Fibroblast of skin of left biceps (primary cell): ENCODE data around the gene RXFP2.

Source experiments
- DNase-seq, 2 experiments: peaks; one replicate each; pipeline ENCODE4 v3.0.0-alpha.2; 2013; ENCODE audit warnings: low read depth in 2 of 2

The RXFP2 gene, protein sequence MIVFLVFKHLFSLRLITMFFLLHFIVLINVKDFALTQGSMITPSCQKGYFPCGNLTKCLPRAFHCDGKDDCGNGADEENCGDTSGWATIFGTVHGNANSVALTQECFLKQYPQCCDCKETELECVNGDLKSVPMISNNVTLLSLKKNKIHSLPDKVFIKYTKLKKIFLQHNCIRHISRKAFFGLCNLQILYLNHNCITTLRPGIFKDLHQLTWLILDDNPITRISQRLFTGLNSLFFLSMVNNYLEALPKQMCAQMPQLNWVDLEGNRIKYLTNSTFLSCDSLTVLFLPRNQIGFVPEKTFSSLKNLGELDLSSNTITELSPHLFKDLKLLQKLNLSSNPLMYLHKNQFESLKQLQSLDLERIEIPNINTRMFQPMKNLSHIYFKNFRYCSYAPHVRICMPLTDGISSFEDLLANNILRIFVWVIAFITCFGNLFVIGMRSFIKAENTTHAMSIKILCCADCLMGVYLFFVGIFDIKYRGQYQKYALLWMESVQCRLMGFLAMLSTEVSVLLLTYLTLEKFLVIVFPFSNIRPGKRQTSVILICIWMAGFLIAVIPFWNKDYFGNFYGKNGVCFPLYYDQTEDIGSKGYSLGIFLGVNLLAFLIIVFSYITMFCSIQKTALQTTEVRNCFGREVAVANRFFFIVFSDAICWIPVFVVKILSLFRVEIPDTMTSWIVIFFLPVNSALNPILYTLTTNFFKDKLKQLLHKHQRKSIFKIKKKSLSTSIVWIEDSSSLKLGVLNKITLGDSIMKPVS

DNA sequence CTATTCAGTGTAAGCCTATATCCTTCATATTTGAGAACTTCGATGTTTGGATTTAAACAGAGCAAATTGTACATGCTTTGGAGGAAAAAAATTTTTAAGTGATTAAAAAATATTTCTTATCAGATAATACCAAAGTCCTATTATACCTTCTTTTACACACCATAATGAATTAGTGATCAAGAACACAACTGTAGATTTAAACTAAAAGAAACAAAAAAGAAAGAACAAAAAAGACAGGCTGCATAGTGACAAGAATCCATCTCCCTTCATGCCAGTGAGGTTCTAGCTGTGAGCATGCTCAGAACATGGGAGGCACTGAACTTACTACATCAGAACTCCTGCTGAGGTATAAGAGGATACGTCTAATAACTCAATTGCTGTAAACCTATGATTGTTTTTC lies at the start of gene RXFP2:
RXFP2 (plus strand) TSS at position 301 of the 400 bp plus-strand sequence; CDS start at position 388, 87 bp downstream.
- no peak for DNase-seq

DNA sequence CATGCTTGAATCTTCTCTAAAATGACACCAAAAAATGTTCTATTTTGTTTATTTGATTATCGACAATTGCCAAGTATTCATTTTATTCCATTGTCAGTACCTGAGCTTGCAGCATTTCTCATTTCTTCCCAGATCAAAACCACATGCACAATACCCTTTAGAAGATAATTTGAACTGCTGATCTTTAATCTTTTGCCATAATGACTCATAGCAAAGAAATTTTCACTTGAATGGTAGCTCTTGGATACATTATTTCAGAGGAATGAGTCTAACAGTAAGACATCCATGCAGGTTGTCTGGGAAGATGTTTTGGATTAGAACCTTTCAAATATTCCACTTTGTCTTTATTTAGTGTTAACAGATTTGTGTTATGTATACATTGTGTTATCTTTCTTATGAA lies 42.0 kb upstream of the RXFP2 start:
- peak in 1 of 2 experiments; percentile 20 for DNase-seq

DNA sequence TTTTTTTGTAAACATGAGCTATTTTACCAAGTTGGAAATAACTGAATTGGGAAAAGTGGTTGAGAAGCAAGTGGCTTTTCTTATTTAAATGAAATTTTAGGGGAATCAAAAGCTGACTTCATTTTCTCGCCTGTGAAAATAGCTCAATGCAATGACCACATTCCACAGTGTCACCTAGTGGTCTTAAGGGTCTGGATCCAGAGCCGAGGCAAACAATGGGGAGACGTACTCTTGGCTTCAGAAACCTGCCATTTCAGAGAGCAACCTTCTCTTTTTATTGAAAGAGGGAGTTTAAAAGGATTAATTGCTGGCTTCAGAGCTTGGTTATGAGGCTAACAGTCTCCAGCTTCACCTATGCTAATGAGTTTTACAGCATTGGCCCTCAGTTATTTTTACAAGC lies 39.7 kb upstream of the RXFP2 start:
- no peak for DNase-seq

DNA sequence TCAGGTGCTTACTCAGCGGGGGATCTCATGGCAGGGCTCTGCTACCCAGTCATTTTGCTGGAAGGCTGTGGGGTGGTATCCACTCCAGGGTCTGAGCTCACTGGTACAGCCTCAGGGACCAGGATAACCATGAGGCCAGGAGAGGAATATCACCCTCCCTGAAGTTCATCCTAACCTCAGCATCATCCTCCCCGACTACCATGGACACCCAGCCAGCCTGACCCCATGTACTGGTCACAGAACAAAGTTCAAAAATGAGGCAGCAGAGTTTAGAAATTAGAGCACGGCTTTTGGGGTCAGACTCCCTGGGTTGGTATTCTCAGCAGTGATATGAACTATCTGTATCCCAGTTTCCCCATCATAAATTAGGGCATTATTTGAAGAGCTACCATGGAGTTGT lies 35.5 kb upstream of the RXFP2 start:
- no peak for DNase-seq

DNA sequence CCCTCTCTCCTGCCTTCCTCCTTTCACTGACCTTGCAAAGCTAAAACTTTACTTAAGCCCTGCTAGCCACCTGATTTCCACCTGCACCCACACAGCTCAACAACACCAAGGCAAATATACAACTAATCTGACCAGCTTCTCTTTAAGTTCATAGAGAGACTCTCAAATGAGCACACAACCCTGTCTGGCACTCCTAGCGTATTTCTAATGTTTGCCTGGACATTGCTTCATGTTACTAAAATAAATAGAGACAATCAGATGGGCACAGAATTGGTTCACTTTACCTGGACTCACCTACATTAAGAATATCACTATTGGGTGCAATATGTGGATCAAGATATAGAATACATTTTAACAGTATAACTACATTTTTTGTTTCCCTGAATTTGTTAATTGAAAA lies 33.2 kb upstream of the RXFP2 start:
- DNase-seq, result no peak

DNA sequence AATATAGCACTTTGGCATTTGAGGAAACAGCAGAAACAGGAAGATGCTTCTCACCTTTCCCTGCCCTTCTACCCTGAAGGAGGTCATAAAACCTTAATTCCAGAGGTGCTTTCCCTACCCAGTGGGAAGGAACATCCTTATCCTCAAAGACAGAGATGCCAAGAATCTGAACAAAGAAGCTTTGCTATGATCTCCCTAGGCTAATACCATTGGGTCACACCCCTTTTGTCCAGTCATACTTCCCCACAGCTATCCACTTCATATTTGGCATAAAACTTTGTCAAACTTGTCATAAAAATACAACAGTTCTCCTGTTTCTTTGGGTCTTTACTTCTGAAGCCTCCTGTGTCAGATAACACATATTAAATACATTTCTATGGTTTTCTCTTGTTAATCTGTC lies 21.7 kb upstream of the RXFP2 start:
- no peak for DNase-seq

DNA sequence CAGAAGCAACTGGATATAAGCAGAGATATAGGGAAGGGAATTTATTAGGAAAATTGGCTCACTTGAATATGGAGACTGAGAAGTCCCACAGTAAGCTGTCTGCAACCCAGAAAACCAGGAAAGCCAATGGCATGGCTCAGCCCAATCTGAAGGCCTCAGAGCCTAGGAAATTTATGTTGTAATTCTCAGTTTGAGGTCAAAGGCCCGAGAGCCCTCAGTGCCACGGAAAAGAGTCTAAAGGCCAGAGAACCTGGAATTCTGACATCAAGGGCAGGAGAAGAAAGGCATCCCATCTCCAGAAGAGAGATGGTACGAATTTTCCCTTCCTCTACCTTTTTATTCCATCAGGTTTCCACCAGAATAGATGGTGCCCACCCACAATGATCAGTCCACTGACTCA lies 20.1 kb upstream of the RXFP2 start:
- DNase-seq, result no peak

DNA sequence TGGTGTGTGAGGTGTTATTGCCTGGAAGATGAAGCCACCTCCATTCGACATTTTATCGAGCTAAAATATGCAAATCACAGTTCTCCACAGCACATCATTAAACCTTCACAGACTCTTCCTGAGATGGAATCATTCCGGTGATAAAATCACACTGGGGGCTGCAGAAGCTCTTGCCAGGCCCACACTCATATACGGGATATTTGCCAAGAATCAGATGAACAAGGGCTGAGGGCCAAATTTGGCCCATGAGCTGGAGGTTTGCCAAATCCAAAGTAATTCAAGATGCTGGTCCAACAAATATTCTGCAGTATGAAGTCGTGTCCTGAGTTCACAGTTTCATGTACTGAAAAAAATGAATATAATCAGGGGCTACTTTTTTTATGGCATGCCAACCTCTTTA lies 16.7 kb upstream of the RXFP2 start:
- peak; percentile 28 to 29 for DNase-seq

DNA sequence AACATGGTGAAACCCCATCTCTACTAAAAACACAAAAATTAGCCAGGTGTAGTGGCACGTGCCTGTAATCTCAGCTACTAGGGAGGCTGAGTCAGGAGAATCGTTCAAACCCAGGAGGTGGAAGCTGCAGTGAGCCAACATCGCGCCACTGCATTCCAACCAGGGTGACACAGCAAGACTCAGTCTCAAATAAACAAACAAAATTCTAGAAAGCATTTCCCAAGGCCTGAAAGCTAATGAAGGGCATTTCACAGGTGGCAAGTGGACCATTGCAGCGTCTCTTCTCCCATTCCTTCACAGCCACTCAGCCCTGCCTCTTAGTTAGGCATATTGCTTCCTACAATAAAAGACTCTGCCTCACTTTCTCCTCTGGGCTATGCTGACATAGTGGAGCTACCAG lies 13.5 kb upstream of the RXFP2 start:
- no peak for DNase-seq

DNA sequence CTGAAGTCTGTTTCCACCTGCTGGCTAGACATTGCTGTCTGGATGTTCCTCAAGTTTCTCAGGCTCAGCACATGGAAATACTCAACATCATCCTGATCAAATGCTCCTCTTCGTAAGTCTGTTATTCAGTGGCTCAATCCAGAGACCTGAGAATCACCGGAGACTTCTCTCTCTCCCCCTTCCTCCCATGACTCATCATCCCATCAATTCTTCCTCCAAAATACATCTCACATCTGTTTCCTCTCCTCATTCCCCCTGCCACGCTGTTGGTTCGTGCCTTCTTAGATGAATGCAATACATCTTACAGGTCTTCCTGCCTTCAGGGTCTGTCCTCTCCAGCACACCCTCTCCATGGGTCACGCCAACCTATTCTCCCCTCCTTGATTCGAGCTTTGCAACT lies 7.4 kb upstream of the RXFP2 start:
- no peak for DNase-seq

DNA sequence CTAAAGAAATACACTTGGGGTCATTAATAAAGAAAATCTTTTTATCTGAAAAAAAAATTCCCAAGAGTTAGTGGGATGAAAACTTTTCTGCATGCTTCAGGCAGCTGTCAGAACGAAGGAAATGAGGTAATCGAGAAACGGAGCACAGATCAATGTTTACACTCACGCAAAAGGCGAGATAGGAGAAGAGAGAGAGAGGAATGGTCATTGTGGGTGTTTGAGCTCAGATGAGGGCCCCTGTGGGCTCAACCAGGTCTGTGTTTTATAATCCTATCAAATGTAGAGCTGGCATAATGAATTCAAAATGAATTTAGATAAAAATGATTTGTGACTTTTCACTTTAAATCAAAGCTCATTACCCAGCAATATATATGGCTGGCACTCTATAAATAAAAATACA lies 6.3 kb upstream of the RXFP2 start:
- no peak for DNase-seq

DNA sequence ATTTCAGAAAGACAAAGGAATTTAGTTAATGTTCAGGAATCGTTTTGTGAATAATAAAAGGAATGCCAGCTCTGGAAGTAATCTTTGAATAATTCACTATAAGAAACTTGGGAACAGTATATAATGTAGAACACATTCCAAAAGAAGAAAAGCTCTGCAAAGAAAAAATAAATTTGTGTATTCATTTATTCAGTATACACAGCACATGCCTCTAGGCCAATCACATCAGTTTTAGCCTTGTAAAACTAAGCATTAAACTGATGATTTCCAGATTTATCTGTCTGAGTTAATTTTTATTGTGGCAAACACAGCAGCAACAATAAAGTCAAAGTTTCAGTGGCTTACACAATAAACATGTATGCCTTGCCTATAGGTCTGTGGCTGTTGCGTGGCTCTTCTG lies 5.7 kb upstream of the RXFP2 start:
- DNase-seq, result no peak

DNA sequence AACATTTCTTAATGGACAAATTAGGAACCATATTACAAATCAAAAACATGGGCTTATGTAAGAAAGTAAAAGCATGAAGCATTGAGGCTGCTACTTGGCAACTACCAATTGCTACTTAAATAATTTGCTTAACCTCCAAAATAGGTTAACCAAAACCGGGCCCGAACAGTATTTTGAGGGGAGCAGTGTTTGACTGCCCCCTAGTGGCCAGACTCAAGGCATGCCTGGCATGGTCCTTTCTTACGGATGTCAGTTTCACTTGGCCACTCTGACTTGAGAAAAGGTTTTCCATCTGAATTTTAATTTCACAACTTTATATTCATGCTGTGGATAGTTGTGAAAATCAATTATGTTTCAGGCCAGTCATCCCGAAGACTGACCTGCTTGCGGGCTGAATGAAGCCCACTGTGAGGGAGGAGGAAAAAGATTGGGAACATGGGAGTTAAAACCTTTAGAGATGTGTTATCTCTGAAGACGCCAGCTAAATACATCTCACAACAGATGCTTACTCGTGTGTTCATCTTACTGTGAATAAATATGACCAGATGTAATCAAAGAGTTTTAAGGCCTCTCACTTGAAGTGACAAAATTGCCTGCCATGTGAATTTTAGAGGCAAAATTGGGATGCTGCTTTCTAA lies 2.9 kb downstream of the RXFP2 start:
- peak in 1 of 2 experiments; percentile 40 for DNase-seq

DNA sequence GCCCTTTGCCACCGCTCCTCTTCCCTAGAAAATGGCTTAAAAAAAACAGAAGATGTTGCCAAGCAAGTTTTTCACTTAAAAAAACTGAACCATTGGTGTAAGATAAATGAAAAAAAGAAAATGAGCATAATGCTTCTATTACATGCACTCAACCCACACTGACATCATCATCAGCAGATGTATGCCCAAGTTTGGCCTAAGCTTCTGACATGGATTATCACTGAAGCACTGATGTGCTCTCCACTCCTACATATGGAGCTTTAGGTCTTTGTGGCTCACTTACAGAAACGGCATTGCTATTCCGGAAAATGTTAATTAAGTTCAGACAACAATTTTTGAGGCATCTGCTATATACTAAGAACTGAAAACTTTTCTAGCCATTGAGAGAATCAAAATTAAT lies 8.0 kb downstream of the RXFP2 start:
- no peak for DNase-seq

DNA sequence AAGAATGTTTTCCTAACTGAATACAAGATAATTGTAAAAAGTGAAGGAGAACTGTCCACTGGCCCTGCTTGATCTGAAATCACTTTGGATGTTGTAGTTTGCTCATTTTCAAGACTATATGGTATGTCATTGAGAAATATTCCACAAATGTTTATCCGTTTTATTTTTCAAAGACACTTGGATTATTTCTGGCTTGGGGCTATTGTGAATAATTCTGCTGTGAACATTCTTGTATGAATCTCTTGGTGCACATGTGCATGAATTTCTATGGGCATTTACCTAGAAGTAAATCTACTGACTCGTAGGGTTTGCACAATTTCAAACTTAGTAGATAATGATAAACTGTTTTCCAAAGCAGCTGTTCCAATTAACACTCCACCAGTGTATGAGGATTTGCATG lies 8.6 kb downstream of the RXFP2 start:
- DNase-seq, result no peak

DNA sequence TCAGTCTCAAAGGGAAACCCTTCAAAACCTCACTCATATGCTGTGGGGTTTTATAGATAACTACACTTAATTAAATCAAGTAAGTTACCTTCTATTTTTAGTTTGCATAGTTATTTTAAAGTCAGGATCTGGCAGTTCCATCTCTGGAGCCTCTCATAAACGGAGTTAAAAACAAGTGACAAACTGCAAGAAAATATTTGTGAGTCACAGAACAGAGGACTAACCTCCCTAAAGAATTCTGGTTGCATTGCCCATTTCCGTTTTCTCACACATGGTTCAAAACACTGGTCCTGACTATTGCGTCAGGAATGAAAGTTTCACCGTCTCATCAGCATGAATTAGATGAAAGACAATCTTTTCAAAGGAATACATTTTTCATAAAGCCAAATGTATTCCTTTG lies 10.6 kb downstream of the RXFP2 start:
- DNase-seq, result peak; percentile 70 to 74

DNA sequence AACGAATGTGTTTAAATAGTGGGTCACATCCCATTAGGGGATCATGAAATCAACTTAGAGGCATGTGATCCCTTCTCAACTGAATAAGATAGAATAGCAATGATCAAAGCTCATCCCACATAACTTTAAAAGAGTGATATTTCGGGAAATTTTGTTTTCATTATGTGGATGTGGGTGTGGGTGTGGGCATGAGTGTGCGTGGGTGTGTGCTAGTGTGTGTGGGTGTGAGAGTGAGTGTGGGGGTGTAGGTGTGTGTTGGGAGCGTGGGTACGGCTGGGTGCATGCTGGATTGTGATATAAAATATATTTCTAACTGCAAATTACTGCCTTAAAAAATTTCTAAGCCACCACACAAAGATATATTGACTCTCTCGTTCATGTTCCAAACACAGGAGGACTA lies 15.9 kb downstream of the RXFP2 start:
- no peak for DNase-seq

DNA sequence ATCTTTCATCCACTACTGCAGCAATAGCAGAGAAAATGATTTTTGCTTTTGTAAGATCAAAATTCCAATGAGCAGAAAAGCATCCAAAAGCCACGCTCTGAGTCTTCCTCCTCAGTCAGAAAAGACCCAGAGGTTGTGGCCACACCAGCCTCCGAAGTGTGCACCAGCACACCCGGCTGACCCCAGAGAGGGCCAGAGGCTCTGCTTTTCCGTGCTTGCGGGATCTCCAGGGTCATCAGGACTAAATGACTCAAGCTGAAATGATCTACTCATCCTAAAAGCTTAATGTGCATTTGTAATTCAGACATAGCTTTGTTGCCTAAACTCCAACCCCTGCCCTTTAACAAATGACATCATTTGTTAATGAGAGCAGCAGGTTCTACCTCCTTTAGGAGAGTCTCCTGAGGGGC lies 16.5 kb downstream of the RXFP2 start:
- no peak for DNase-seq

DNA sequence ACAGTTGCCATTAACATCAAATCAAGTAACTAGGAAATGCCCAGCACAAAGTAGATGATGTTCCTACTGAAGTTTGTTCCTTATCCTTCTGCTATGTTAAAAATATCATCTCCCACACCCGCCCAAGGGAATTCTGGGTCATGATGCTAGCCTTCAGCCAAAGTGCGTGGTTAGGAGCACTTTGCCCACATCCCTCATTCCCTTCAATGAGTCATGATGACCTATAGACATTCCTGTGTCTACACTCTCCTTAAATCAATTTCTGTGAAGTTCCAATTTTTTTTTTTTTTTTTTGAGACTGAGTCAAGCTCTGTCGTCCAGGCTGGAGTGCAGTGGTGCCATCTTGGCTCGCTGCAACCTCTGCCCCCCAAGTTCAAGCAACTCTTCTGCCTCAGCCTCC lies 17.0 kb downstream of the RXFP2 start:
- DNase-seq, result peak; percentile 69 to 74

DNA sequence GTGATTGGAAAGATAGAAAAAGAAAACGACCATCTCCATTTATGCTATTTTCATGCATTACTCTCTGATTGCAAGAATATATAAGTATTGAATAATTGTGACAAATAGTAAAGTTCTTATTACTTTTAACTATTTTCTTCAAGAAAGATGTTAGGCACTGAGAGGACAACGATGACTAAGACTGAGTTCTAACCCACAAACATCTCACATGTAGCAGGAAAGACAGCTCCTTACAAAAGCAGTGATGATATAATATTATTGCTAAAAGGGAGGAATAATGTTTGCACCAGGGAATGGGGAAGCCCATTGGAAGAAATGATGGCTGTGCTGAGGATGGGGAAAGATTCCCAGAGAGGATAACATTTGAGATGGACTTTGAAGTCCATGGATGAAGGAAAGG lies 22.6 kb downstream of the RXFP2 start:
- no peak for DNase-seq

DNA sequence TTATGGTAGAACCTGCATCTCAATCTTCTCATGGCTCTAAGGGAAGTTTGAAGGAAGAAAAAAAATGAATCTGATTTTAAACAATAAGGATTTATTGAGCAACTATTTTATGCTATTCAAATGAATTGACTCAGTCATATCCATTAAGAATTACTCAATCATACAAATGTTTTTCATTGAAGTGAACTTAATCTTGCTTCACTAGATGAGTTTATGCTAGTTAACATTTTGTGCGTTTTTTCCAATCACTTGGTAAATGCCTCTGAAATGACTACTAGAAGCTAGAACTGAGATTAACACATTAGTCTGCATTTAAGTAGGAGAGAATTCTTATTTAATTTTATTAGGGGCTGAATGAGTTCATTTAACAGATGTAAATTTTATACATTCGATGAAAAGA lies 25.2 kb downstream of the RXFP2 start:
- no peak for DNase-seq

DNA sequence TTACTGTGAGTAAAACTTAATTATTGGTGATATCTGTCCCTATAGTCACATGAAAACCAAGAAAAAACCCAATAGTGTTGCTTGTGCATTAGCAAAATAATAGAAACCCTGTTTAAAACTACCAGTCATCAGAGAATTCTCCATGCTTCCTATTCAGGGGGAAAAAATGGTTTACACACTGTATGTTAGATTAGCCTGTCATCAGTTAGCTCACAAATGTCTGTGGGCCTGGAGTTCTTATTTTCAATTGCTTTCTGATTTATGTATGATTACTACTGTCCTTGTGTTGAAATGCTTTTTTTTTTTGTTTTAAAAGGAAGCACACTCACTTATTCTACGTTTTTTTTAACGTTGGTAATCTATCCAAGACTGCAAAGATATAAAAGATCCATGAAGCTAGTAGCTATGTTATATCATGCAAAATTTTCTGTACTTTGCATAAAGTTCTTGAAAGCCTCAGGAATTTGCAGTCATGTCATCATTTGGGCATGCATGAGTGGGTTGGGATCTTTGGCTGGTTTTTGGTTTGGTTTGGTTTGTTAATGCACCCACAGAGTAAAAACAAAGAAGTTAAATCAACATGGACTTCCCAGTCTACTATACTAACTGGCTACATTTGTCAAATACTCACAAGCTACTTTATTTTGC lies 25.9 kb downstream of the RXFP2 start:
- DNase-seq, result peak; percentile 66 to 75
